ENCODE results near the gene CXCR3.
"Not testable (repeated sequence)": the region's sequence is repeated elsewhere in the genome, so short reads cannot be mapped to it uniquely, and the experiment has no call there.

CXCR3 gene

GRCh38 chrX:71618303-71618721 lies at the start of gene CXCR3:
Gene CXCR3 (minus strand): TSS chrX:71618511. CDS start chrX:71618449, 62 bp downstream.
- DNase-seq (ENCODE audit: low read depth, low spot score) = no peak

- no peak for DNase-seq (ENCODE audit: low read depth, low spot score)
These were observed 49.3 kb upstream of the CXCR3 start, which contains the start of gene LOC101059915 for GRCh38 chrX:71667328-71668247. Gene LOC101059915 (plus strand): TSS chrX:71667546.

DNA sequence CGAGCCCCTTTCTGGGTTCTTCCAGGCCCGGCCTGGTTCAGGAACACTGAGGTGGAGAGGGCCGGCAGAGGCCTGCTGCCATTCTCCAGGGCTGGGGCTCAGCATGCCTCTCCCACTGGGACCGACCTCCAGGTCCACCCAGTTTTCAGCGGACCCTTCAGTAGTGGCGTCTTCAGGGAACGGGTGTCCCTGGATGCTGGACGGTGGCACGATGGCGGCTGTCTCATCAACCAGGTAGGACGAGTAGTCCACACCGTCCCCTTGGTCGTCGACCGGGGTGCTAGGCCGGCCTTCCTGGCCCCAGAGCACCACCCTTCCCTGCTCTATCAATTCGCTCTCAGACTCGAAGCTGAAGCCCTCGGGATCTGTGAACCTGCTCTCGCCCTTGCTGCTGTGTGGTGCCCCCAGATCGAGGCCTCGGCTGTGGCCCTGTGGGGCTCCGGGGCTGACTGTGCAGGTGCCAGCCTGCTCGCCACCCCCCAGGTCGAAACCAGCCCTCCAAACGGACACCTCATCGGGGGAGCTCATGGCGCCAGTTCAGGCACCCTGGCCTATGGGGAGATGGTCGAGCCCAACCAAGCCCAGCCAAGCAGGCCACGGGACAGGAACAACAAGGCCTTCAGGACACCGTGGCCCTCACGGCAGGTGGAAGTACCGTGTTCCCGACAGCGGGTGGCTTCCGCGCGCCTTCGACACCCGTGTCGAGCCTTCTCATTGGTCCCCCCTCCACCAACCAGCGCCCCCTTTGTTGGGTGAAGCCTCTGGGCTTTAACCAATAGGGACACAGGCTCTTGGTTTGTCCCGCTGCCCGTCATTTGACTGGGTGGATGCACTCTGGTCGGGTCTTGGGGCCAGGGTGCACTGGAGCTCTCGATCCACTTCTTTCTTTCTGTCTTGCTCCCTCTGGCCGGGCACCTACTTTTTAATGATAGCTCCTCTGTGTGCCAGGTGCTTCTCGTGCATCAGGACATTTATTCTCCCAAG lies 48.2 kb upstream of the CXCR3 start:
- DNase-seq (ENCODE audit: low read depth, low spot score) = no peak

DNA sequence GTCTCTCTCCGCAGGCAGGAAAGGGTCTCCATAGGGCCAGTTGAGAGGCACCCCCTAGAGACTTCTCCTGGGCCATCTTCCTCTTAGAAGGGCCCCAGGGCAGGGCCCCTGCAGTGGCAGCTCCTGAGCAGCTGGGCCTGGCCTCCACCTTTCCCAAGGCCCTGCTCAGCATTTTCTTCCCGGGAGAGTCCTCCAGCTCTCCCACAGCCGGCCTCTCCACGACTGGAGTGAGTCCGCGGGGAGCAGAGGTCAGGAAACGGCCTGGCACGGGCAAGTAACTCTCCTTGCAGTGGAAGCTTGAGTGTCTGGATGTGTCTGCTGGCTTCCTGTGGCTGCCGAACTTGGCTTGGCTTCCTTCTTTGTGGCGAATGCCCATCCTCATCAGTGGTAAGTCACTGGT lies 47.4 kb upstream of the CXCR3 start:
- no peak for DNase-seq (ENCODE audit: low read depth, low spot score)

- DNase-seq (ENCODE audit: low read depth, low spot score) = peak; percentile 61
These were observed 46.7 kb upstream of the CXCR3 start for GRCh38 chrX:71664889-71665491.

GRCh38 chrX:71664202-71664601 lies 45.9 kb upstream of the CXCR3 start:
- DNase-seq (ENCODE audit: low read depth, low spot score) = peak; percentile 91

DNA sequence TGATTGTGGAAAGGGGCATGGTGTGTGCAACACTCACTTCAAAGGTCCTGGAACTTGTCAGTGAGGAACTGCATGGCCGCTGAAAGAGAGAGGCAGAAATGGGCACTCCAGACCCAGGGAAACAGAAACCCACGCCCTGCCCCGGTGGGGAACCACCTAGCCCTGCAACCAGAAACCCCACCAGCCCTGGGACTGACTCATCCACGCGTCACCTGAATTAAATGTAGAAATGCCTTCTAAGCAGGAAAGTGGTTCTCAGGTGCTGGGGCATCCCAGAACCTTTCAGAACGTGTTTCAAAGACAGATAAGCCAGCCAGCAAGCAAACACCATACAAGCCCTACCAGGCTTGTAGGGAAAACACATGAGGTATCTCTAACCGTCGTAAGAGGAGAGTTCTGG lies 44.9 kb upstream of the CXCR3 start:
- DNase-seq (ENCODE audit: low read depth, low spot score) = not testable (repeated sequence)

- DNase-seq (ENCODE audit: low read depth, low spot score) = not testable (repeated sequence)
These were observed 44.3 kb upstream of the CXCR3 start for GRCh38 chrX:71662654-71663053.

DNA sequence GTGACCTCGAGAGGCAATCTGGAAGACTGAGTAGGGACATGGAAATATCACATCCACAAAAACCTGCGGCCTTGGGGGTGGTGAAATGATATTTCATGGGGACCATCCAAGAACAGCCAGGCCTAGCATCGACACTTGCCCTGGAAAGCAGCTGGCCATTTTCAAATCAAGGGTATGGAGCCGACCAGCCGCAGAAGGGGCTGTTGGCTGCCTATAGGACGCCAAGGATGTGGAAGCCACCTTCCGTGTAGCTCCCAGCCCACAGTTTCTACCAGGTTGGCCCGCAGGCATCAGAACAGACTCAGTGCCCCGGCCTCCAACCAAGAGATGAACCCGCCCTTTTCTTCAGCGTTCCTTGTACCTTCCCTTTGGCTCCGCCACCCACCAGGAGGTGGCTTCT lies 43.6 kb upstream of the CXCR3 start:
- DNase-seq (ENCODE audit: low read depth, low spot score) = no peak

DNA sequence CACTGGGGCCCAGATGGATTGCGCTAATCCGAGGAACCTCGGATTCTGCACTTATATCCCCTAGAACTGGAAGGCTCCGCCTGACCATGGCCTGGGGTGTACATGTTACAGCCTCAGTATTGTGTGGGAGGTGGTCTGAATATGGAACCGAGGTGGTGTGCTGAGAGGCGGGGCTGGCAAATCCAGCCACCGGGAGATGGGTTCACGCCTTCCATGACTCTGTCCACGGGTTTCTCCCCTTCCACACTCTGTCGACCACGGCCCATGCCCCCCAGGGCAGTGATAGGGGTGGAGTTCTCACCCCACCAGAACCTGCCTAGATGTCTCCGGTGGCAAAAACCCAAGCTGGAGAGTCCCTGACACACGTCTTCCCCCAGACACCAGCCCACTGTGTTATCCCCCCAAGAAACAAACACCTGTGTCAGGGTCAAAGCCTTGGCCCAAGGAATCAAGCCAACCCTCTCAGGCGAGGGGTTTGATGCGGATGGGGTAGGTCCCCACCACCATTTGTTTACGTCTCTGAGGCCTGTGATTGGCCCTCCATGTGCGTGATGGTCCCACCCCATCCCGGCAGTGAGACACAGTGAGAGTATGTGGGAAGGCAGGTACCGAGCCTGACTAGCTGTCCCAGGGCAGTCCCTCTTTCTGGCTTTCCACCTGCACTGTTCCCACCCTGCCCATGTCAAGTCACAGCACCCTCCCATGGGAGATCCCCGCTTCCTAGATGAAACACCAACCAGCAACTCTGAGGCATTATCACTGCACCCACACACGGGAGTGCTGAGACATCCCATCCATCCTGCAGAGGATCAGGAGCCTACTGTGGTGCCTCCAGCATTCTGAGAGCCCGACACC lies 42.5 kb upstream of the CXCR3 start:
- no peak for DNase-seq (ENCODE audit: low read depth, low spot score)

- no peak for DNase-seq (ENCODE audit: low read depth, low spot score)
These were observed 41.6 kb upstream of the CXCR3 start for GRCh38 chrX:71659959-71660358.

DNA sequence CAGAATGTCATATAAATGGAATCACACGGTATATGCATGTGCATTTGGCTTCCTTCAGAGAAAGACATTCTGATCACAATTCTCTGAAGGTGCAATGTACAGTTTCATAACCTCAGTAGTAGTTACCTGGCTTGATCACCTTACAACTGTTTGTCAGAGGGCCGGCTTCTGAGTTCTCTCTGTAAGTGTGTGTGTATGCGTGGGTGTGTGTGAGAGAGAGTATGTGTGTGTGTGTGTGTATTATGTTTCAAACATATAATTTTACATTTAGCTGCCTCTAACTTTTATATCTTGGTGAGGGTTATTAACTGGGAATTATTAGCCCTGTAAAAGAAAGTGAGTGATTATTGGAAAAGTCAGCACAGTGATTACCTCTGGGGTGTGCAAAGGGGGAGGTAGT lies 41.0 kb upstream of the CXCR3 start:
- DNase-seq (ENCODE audit: low read depth, low spot score) = no peak

DNA sequence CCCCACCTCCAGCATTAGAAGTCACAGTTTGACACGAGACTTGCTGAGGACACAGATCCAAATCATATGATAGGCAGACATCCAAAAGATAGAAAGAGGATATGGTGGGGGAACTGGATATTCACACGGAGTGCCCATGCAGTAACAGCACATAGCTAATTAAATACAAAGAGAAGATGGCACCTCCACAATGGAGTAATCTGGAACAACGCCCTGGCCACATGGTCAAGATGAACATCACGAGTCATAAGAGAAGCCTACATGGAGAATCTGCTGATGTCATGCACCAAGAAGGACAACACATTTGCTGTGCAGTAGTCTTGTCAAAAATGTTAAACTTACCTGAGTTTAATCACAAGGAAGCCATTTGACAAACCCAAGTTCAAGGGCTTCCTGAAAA lies 39.0 kb upstream of the CXCR3 start:
- no peak for DNase-seq (ENCODE audit: low read depth, low spot score)

DNA sequence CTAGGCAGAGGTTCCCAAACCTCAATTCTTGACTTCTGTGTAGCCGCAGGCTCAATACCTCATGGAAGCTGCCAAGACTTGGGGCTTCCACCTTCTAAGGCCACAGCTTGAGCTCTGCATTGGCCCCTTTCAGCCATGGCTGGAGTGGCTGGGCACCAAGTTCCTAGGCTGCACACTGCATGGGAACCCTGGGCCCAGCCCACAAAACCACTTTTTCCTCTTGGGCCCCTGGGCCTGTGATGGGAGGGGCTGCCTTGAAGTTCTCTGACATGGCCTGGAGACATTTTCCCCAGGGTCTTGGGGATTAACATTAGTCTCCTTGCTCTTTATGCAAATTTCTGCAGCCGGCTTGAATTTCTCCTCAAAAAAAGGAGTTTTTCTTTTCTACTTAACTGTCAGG lies 35.0 kb upstream of the CXCR3 start:
- no peak for DNase-seq (ENCODE audit: low read depth, low spot score)

DNA sequence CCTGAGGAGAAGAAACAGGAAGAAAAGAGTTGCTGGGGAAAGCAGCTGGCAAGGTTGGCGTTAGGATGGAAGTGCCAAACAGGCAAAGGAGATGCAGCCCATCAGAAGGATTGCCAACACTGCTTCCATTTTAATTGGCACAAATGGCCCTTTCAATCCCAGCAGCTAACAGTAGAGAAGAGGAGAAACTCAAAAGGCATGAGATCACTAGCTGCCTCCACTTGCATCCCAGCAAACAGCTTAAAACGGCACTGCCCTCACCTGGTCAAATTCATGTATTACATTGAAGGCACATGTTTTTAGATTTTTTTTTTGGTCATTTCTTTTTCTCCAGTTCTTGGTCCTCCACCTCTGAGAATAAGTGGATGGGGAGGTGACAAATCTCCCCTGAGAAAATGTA lies 34.1 kb upstream of the CXCR3 start:
- DNase-seq (ENCODE audit: low read depth, low spot score) = peak; percentile 73

DNA sequence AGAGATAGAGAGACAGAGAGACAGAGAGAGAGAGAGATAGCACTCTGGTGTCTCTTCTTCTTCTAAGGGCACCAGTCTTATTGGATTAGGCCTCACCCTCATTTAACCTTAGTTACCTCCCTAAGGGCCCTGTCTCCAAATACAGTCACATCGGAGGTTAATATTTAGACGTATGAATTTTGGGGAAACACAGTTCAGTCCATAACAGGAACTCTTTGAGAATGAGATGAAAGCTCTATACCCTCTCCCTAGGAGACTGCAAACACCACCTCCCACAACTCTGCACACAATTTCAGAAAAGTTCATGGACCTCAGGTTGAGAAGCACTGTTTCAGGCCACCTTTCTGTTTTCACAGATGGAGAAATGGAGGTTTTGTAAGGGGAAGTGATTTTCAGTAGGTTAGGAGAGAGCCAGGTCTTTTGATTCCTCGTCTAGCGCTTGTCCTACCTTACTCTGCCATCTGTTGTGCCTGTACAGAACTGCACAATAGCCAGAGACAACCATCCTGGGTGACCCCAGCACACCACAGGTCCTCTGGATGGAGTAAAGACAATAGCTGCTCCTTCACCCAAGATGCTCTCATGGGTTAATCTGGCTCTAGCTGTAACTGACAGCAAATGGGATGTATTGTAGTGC lies 32.1 kb upstream of the CXCR3 start:
- DNase-seq (ENCODE audit: low read depth, low spot score) = no peak

DNA sequence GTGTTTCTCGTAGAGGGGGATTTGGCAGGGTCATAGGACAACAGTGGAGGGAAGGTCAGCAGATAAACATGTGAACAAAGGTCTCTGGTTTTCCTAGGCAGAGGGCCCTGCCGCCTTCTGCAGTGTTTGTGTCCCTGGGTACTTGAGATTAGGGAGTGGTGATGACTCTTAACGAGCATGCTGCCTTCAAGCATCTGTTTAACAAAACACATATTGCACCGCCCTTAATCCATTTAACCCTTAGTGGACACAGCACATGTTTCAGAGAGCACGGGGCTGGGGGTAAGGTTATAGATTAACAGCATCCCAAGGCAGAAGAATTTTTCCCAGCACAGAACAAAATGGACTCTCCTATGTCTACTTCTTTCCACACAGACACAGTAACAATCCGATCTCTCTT lies 26.1 kb upstream of the CXCR3 start:
- DNase-seq (ENCODE audit: low read depth, low spot score) = not testable (repeated sequence)

DNA sequence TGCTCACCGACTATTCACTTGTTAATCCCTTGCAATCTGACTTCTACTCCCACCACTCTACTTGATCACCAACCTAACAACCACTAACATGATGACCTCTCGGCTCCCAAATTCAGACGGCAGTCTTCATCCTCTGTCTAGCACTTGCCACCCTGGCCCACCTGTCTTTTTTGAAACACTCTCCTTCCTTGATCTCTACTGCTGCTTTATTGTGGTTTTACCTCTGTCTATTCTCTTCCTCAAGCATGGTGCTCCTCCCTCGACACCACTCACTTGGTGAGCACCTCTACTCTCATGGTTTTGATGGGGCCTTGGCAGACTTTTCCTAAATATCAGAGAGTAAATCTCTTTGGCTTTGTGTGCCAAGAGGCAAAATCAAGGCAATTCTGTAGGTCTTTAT lies 21.7 kb upstream of the CXCR3 start:
- DNase-seq (ENCODE audit: low read depth, low spot score) = no peak

DNA sequence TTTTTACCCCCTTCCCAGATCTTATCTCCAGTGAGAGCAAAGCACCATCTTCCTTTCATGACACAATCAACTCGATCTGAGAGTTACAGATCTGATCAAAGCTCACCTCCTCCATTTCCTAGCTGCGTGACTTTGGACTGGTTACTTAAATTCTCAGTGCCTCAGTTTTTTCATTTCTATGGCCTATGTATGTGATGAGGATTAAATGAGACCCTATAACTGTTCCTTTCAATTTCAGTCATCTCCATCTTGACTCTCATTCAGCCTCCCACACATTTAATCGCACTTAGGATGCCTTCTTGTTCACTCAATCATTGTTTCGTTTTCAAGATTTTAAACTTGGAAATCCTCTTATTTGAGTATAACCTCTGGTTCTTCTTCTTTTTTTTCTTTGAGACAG lies 20.1 kb upstream of the CXCR3 start:
- no peak for DNase-seq (ENCODE audit: low read depth, low spot score)

- peak; percentile 32 for DNase-seq (ENCODE audit: low read depth, low spot score)
These were observed 19.5 kb upstream of the CXCR3 start for GRCh38 chrX:71637848-71638247.

Measured in ELF-1 (cell line).